Ascending aorta (tissue), 2 donors: ENCODE results near the gene RAD51B. TPM values are rescaled to one million over a fixed set of nuclear protein-coding genes. Genes with fewer than 3 reads are reported as not detected.
A peak's percentile ranks its signal among the peaks of the same experiment; 100 is the strongest.

Experiments
- DNase-seq, 2 donors: peaks; one replicate each; pipeline ENCODE4 v3.0.0-alpha.2; 2019; ENCODE audit warnings: low spot score in 2 of 2
- H3K27ac ChIP-seq, 2 donors: fragments of 200-600 bp; sonication (generic); one replicate each; pipeline ENCODE4 v1.5.1; 2016 to 2017; ENCODE audit warnings: mild to moderate bottlenecking in 1 of 2
- H3K27me3 ChIP-seq: fragments of 200-600 bp; sonication (generic); one replicate; pipeline ENCODE4 v1.5.1; 2017
- H3K36me3 ChIP-seq, 2 donors: fragments of 200-600 bp; sonication (generic); one replicate each; pipeline ENCODE4 v1.5.1; 2016
- H3K4me1 ChIP-seq, 2 donors: fragments of 200-600 bp; sonication (generic); one replicate each; pipeline ENCODE4 v1.5.1; 2016 to 2017; ENCODE audit warnings: mild to moderate bottlenecking in 1 of 2
- H3K4me3 ChIP-seq, 2 donors: fragments of 200-600 bp; sonication (generic); one replicate each; pipeline ENCODE4 v1.5.1; 2016 to 2017; ENCODE audit warnings: mild to moderate bottlenecking in 1 of 2
- H3K9me3 ChIP-seq, 2 donors: fragments of 200-600 bp; sonication (generic); one replicate each; pipeline ENCODE4 v1.5.1; 2016
- CTCF ChIP-seq, 3 experiments: fragments of 200-600 bp in 2 of 3; fragments of 450-650 bp in 1 of 3; sonication (generic) in 2 of 3; IDR thresholded peaks; one replicate each; pipeline ENCODE4 v1.5.1; 2016 to 2019; ENCODE audit warnings: antibody characterized with exemption in 3 of 3, mild to moderate bottlenecking in 1 of 3, moderate library complexity in 1 of 3
- intact Hi-C: fragments of 100-400 bp; cut with DNase I; formaldehyde crosslinking; loops from one replicate; pipeline ENCODE4 v1.15.1; 2023
- total RNA-seq: library from RNA; depleted of rRNA; stranded (reverse); fragments of >200 nt; gene quantifications from one replicate; pipeline ENCODE4 v1.1.0, GENCODE V29; 2016

Gene RAD51B
- total RNA-seq, 1 donor from 2014 or later, result not detected

- Histone ChIP-seq H3K36me3 (no peaks in the 10 kb centered on the region), H3K9me3 (no peaks in the 10 kb centered on the region), H3K4me1 (no peaks in the 10 kb centered on the region), H3K27ac (no peak overlapping the region), H3K4me3 (no peak overlapping the region), H3K27me3 (no peaks in the 10 kb centered on the region)
- intact Hi-C loops, result loop anchor here (2.0 to 5.0 kb wide), 2 partner anchors 980 to 1005 kb away; no protein-coding TSS in a partner anchor
- DNase-seq, result peak in 1 of 2 donors; percentile 71
- peak; percentile 40 to 51 (median 50) for TF ChIP-seq CTCF (IDR thresholded peaks at IDR 0.05)
These were observed 17.5 kb downstream of the RAD51B start for GRCh38 chr14:67837011-67837624.

GRCh38 chr14:67846029-67846610 lies 26.5 kb downstream of the RAD51B start:
- Histone ChIP-seq H3K9me3 (peaks cover 0 to 6% of the 10 kb centered on the region in 2 donors), H3K27ac (no peak overlapping the region), H3K27me3 (no peaks in the 10 kb centered on the region), H3K36me3 (no peaks in the 10 kb centered on the region), H3K4me1 (no peaks in the 10 kb centered on the region), H3K4me3 (no peak overlapping the region)
- no peak for DNase-seq
- no peak for TF ChIP-seq CTCF (IDR thresholded peaks at IDR 0.05)
- intact Hi-C loops, result no loop called here

DNA sequence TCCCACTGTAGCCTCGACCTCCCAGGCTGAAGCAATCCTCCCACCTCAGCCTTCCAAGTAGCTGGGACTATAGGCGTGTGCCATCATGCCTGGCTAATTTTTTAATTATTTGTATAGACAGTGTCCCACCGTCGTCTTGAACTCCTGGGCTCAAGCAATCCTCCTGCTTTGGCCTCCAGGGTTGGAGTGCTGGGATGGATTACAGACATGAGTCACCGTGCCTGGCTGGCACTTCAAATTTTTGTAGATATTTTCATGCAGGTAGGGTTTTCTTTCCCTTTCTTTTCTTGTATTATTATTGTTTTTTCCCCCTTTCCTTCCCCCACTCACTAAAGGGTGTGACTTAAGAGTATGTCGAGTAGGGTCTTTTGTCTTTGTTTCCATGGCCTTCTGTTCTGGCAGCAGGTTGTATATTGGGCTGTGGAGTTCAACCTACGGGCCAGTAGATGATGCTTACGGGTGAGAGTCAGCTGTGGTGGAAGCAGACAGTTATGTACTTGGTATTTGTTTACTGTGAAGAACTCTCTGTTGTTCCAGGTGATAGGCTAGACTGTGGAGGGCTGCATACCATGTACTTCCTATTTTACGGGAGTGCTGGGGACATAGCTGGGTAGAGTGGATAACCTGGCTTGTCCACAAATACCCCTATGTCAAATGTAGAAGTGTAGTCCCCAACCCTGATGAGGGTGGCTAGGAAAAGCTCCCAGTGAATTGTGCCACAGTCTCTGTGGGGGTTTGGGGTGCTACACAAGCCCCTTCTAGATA lies 30.7 kb downstream of the RAD51B start:
- H3K27me3 ChIP-seq, result no peaks in the 10 kb centered on the region
- no peaks in the 10 kb centered on the region for H3K36me3 ChIP-seq
- H3K9me3 ChIP-seq, result peaks cover 0 to 3% of the 10 kb centered on the region in 2 donors
- no peak for DNase-seq
- H3K4me1 ChIP-seq, result no peaks in the 10 kb centered on the region
- H3K4me3 ChIP-seq, result no peak overlapping the region
- intact Hi-C loops, result no loop called here
- H3K27ac ChIP-seq, result no peak overlapping the region
- TF ChIP-seq CTCF (IDR thresholded peaks at IDR 0.05), result no peak

DNA sequence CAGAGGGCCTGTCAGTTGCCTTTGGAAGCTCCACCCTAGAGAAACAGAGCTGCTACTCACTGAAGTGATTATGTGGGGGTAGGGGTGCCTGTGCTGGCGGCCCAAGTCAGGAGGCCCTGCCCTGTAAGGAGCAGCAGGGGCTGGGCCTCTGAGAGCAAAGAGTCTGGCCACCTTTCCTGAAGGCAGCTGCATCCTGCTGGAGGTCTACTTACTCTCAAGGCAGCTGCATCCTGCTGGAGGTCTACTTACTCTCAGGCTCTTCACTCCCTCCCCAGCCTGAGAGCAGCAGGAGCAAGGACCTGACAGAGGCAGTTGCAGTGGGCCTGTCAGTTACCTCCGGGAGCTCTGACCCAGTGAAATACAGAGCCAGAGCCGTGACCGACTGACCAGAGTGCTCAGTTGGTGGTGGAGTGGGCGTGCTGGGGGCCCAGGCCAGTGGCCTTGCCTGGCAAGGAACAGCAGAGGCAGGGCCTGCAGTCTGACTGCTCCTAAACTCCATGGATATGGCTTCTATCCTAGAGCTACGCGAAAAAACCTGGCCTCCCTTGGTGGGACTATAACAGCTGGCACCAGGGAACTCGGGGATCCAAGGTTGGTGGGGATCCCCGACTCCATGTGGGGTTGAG lies 32.3 kb downstream of the RAD51B start:
- Histone ChIP-seq H3K27ac (no peak overlapping the region), H3K27me3 (no peaks in the 10 kb centered on the region), H3K36me3 (no peaks in the 10 kb centered on the region), H3K4me1 (no peaks in the 10 kb centered on the region), H3K9me3 (no peaks in the 10 kb centered on the region), H3K4me3 (no peak overlapping the region)
- intact Hi-C loops, result no loop called here
- no peak for TF ChIP-seq CTCF (IDR thresholded peaks at IDR 0.05)
- DNase-seq, result no peak

DNA sequence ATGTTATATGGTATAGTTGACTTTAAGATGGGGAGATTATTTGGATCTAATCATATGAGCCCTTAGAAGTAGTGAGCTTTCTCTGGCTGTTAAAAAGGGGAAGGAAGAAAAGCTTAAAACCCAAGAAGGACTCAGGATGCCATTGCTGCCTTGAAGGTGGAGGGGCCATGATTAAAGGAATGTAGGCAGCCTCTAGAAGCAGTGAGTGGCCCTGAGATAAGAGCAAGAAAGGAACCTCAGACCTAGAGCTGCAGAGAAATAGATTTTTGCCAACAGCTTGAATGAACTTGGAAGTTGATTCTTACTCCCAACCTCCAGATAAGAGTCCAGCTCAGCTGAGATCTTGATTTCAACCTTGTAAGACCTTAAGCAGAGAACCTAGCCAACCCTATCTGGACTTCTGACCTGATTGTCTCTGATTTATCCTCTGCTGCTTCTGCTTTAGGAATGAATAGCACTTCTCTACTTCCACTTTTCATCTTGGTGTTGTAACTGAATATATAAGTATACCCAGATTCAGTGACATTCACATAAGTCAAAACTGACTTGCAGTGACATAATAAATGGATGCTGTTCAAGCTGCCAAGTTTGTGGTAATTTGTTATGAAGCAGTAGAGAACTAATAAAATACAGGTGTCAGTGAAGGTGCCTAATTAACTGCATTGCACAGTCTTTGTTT lies 33.5 kb downstream of the RAD51B start:
- no peak for TF ChIP-seq CTCF (IDR thresholded peaks at IDR 0.05)
- no peaks in the 10 kb centered on the region for H3K36me3 ChIP-seq
- H3K27ac ChIP-seq, result no peak overlapping the region
- no peaks in the 10 kb centered on the region for H3K9me3 ChIP-seq
- no peak overlapping the region for H3K4me3 ChIP-seq
- intact Hi-C loops, result no loop called here
- no peaks in the 10 kb centered on the region for H3K27me3 ChIP-seq
- no peak for DNase-seq
- H3K4me1 ChIP-seq, result no peaks in the 10 kb centered on the region
